ENCODE results near the gene NBPF1. TPM values are rescaled to one million over a fixed set of nuclear protein-coding genes. Genes with fewer than 3 reads are reported as not detected.
"Not testable (repeated sequence)": the region's sequence is repeated elsewhere in the genome, so short reads cannot be mapped to it uniquely, and the experiment has no call there.

The NBPF1 gene
- total RNA-seq, 1 experiment from 2014 or later, result 27.7 TPM

- no peak for DNase-seq
Measured at GRCh38 chr1:16644193-16644481, 30.8 kb upstream of the NBPF1 start.

GRCh38 chr1:16643476-16644192 lies 30.3 kb upstream of the NBPF1 start:
- not testable (repeated sequence) for H2BK20ac ChIP-seq (ENCODE audit: low read depth, low read length, poor library complexity, severe bottlenecking); H2AK5ac ChIP-seq (ENCODE audit: insufficient read length, low read length); H3K4ac ChIP-seq (ENCODE audit: low read depth, low read length); H4K91ac ChIP-seq (ENCODE audit: insufficient read length, low read depth, low read length); H2BK5ac ChIP-seq (ENCODE audit: insufficient read length, low read length); H3K56ac ChIP-seq (ENCODE audit: insufficient read length, low read depth, low read length); H2BK12ac ChIP-seq (ENCODE audit: insufficient read length, low read depth, low read length); H4K20me1 ChIP-seq (ENCODE audit: control insufficient read depth, insufficient read depth, insufficient read length); H3K27ac Mint-ChIP-seq; H3K14ac ChIP-seq (ENCODE audit: insufficient read depth, low read length); H3K4me1 ChIP-seq (ENCODE audit: insufficient read depth, low read length); H3K9me3 ChIP-seq (ENCODE audit: control insufficient read depth, low read depth, low read length); H4K8ac ChIP-seq (replicated peaks; ENCODE audit: insufficient read length, low read depth, low read length); H3K27me3 ChIP-seq (ENCODE audit: insufficient read depth, low read length); H3K18ac ChIP-seq (ENCODE audit: insufficient read length, low read depth, low read length); H3T11ph ChIP-seq (ENCODE audit: low read length); H2AFZ ChIP-seq (ENCODE audit: low read length); H3K9me3 Mint-ChIP-seq; H4K5ac ChIP-seq (ENCODE audit: insufficient read length, low read depth, low read length); H2BK15ac ChIP-seq (ENCODE audit: low read depth, low read length); H3K4me1 Mint-ChIP-seq; H3K79me2 ChIP-seq (ENCODE audit: insufficient read depth, low read length); H3K23ac ChIP-seq (ENCODE audit: insufficient read length, low read depth, low read length); H3K79me1 ChIP-seq (ENCODE audit: insufficient read depth, low read depth, low read length, poor library complexity, severe bottlenecking); H3K27ac ChIP-seq (ENCODE audit: insufficient read length, low read depth, low read length); H3K36me3 Mint-ChIP-seq (ENCODE audit: insufficient read depth in 1 of 3, low read depth in 3 of 3); H3K4me3 Mint-ChIP-seq; H2BK120ac ChIP-seq (ENCODE audit: low read depth, low read length, poor library complexity, severe bottlenecking)
- Histone ChIP-seq H3K9ac (ENCODE audit: extremely low read depth, insufficient read length, low read length) (peak overlapping the region; percentile 66), H3K23me2 (ENCODE audit: insufficient read length, low read depth, low read length, poor library complexity, severe bottlenecking) (peaks cover 14% of the 10 kb centered on the region), H3K4me2 (ENCODE audit: insufficient read depth, insufficient read length, low read length) (peak overlapping the region; percentile 81)
- DNase-seq, result peak; percentile 41
- no CpG with 5 or more reads among the region's 12 CpGs for WGBS (ENCODE audit: extremely low coverage, insufficient read length, low lambda C conversion rate)
- peaks cover 13% of the 10 kb centered on the region for H3K27me3 Mint-ChIP-seq (ENCODE audit: low read depth)

More at GRCh38 chr1:16644193-16644481, 30.8 kb upstream of the NBPF1 start:
- no peak for TF ChIP-seq CTCF (conservative IDR thresholded peaks at IDR 0.05)
- no peak overlapping the region for H3K27ac Mint-ChIP-seq
- no peak overlapping the region for H3T11ph ChIP-seq (ENCODE audit: low read length)
- no peak overlapping the region for H2BK12ac ChIP-seq (ENCODE audit: insufficient read length, low read depth, low read length)
- no peak overlapping the region for H3K4me3 Mint-ChIP-seq
- H2BK15ac ChIP-seq (ENCODE audit: low read depth, low read length), result no peak overlapping the region
- no peak overlapping the region for H2BK5ac ChIP-seq (ENCODE audit: insufficient read length, low read length)
- H3K14ac ChIP-seq (ENCODE audit: insufficient read depth, low read length), result peak overlapping the region; percentile 66
- H3K79me2 ChIP-seq (ENCODE audit: insufficient read depth, low read length), result no peaks in the 10 kb centered on the region
- no peaks in the 10 kb centered on the region; the same call in 1 of the 2 replicates for H3K27me3 ChIP-seq (ENCODE audit: insufficient read depth, low read length)
- H4K20me1 ChIP-seq (ENCODE audit: control insufficient read depth, insufficient read depth, insufficient read length), result no peaks in the 10 kb centered on the region
- no peak overlapping the region for H3K23ac ChIP-seq (ENCODE audit: insufficient read length, low read depth, low read length)
- H2AFZ ChIP-seq (ENCODE audit: low read length), result no peak overlapping the region
- peaks cover 17% of the 10 kb centered on the region for H3K27me3 Mint-ChIP-seq (ENCODE audit: low read depth)
- H3K9ac ChIP-seq (ENCODE audit: extremely low read depth, insufficient read length, low read length), result peak overlapping the region; percentile 66
- H4K91ac ChIP-seq (ENCODE audit: insufficient read length, low read depth, low read length), result no peak overlapping the region
- H4K5ac ChIP-seq (ENCODE audit: insufficient read length, low read depth, low read length), result no peak overlapping the region
- H3K4me1 Mint-ChIP-seq, result no peaks in the 10 kb centered on the region
- H3K4me1 ChIP-seq (ENCODE audit: insufficient read depth, low read length), result peaks cover 4% of the 10 kb centered on the region; the same call in 1 of the 2 replicates
- peaks cover 14% of the 10 kb centered on the region for H3K23me2 ChIP-seq (ENCODE audit: insufficient read length, low read depth, low read length, poor library complexity, severe bottlenecking)
- WGBS (ENCODE audit: extremely low coverage, insufficient read length, low lambda C conversion rate), result no CpG with 5 or more reads among the region's 16 CpGs
- H2AK5ac ChIP-seq (ENCODE audit: insufficient read length, low read length), result no peak overlapping the region
- H3K27ac ChIP-seq (ENCODE audit: insufficient read length, low read depth, low read length), result no peak overlapping the region
- H3K56ac ChIP-seq (ENCODE audit: insufficient read length, low read depth, low read length), result no peak overlapping the region
- peak overlapping the region; percentile 81 for H3K4me2 ChIP-seq (ENCODE audit: insufficient read depth, insufficient read length, low read length)
- H3K9me3 Mint-ChIP-seq, result no peaks in the 10 kb centered on the region
- no peaks in the 10 kb centered on the region for H3K9me3 ChIP-seq (ENCODE audit: control insufficient read depth, low read depth, low read length)
- no peak overlapping the region for H2BK120ac ChIP-seq (ENCODE audit: low read depth, low read length, poor library complexity, severe bottlenecking)
- no peaks in the 10 kb centered on the region for H3K79me1 ChIP-seq (ENCODE audit: insufficient read depth, low read depth, low read length, poor library complexity, severe bottlenecking)
- H4K8ac ChIP-seq (replicated peaks; ENCODE audit: insufficient read length, low read depth, low read length), result no peak overlapping the region
- no peaks in the 10 kb centered on the region for H3K36me3 Mint-ChIP-seq (ENCODE audit: insufficient read depth in 1 of 3, low read depth in 3 of 3)
- peak overlapping the region; percentile 5 for H3K18ac ChIP-seq (ENCODE audit: insufficient read length, low read depth, low read length)
- H3K4ac ChIP-seq (ENCODE audit: low read depth, low read length), result no peak overlapping the region
- H2BK20ac ChIP-seq (ENCODE audit: low read depth, low read length, poor library complexity, severe bottlenecking), result no peak overlapping the region
